ENCODE measurements around the gene LMBR1.

DNA sequence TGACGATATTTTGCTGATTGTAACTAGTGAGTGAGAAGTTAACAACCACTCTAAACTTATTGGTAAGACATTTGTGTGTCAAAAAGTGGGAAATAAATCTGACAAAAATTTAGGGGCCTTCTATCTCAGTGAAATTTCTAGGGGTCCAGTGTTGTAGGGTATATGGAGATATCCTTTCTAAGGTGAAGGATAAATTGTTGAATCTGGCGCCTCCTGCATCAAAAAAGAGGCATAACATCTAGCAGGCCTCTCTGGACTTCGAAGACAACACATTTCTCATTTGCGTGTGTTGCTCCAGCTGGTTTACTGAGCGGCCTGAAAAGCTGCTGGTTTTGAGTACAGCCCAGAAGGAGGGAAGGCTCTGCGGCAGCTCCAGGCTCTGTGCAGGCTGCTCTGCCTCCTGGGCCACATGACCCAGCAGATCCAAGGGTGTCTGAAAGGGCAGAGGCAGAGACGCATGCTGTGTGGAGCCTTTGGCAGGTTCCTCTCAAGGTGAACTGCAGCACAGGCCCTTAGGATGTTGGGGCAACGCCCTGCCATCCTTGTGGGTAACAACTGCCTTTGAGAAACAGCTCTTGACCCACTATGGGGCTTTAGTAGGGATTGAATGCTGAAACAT, 72.4 kb downstream of the LMBR1 start:
- no peak for TF ChIP-seq POLR2A (IDR thresholded peaks at IDR 0.05; ENCODE audit: low read depth, low read length)
- no peak for TF ChIP-seq CTCF (IDR thresholded peaks at IDR 0.05; ENCODE audit: extremely low read depth in 1 of 2, insufficient read depth in 1 of 2, low read depth in 1 of 2, low read length in 2 of 2)
- TF ChIP-seq, protein P1, sequence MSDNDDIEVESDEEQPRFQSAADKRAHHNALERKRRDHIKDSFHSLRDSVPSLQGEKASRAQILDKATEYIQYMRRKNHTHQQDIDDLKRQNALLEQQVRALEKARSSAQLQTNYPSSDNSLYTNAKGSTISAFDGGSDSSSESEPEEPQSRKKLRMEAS (IDR thresholded peaks at IDR 0.05; ENCODE audit: insufficient read depth, insufficient read length) = no peak
- TF ChIP-seq POLR2AphosphoS5 (IDR thresholded peaks at IDR 0.05; ENCODE audit: insufficient read depth, low read depth, low read length) = no peak
- TF ChIP-seq EZH2 (IDR thresholded peaks at IDR 0.05; ENCODE audit: borderline replicate concordance, low read depth, low read length, severe bottlenecking) = no peak
- no peak for TF ChIP-seq MYC (IDR thresholded peaks at IDR 0.05; ENCODE audit: low read depth, low read length)
- TF ChIP-seq FOS (IDR thresholded peaks at IDR 0.05; ENCODE audit: borderline replicate concordance, insufficient read depth, low read length) = no peak

Data from endothelial cell of umbilical vein (primary cell).